ENCODE results near the gene ANKFY1. TPM values are rescaled to one million over a fixed set of nuclear protein-coding genes. Genes with fewer than 3 reads are reported as not detected.
A peak's percentile ranks its signal among the peaks of the same experiment; 100 is the strongest.

Gene ANKFY1
- total RNA-seq, 4 donors from 2014 or later, result 12.6 to 26.9 (median 13.5) TPM

DNA sequence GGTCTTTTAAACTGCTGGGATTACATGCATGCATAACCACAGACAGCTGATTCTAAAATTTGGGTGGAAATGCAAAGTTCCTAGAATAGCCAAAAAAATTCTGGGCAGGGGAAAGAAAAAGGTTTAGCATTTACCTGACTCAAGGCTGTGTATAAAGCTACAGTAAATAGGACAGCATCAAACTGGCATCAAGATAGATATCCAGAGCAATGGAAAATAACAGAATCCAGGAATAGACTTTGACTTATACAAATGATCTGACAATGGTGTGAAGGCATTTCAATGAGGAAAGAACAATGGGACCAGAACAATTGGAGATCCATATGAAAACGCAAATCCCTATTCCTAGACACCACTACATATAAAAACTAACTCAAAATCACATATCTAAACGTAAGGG is 12.9 kb downstream of the ANKFY1 start:
- H3K27me3 ChIP-seq, result no peaks in the 10 kb centered on the region
- peak overlapping the region in 1 of 4 donors; percentile 58 for H3K27ac ChIP-seq
- H3K36me3 ChIP-seq, result no peaks in the 10 kb centered on the region
- peaks cover 49 to 55% of the 10 kb centered on the region in 2 donors for H3K4me1 ChIP-seq
- H3K4me3 ChIP-seq, result no peak overlapping the region
- ATAC-seq (no peak), DNase-seq (no peak)
- no peak for TF ChIP-seq POLR2A (IDR thresholded peaks at IDR 0.05)
- TF ChIP-seq, protein P1, sequence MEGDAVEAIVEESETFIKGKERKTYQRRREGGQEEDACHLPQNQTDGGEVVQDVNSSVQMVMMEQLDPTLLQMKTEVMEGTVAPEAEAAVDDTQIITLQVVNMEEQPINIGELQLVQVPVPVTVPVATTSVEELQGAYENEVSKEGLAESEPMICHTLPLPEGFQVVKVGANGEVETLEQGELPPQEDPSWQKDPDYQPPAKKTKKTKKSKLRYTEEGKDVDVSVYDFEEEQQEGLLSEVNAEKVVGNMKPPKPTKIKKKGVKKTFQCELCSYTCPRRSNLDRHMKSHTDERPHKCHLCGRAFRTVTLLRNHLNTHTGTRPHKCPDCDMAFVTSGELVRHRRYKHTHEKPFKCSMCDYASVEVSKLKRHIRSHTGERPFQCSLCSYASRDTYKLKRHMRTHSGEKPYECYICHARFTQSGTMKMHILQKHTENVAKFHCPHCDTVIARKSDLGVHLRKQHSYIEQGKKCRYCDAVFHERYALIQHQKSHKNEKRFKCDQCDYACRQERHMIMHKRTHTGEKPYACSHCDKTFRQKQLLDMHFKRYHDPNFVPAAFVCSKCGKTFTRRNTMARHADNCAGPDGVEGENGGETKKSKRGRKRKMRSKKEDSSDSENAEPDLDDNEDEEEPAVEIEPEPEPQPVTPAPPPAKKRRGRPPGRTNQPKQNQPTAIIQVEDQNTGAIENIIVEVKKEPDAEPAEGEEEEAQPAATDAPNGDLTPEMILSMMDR (IDR thresholded peaks at IDR 0.05 in 4 of 5, conservative IDR thresholded peaks at IDR 0.05 in 1 of 5), result no peak
- intact Hi-C loops (cut with DNase I; ENCODE audit: low total_unique reads) (no loop called here), in situ Hi-C loops (cut with MboI; ENCODE audit: low sequenced_read_pairs in 4 of 4) (no loop called here)
- no peaks in the 10 kb centered on the region for H3K9me3 ChIP-seq

DNA sequence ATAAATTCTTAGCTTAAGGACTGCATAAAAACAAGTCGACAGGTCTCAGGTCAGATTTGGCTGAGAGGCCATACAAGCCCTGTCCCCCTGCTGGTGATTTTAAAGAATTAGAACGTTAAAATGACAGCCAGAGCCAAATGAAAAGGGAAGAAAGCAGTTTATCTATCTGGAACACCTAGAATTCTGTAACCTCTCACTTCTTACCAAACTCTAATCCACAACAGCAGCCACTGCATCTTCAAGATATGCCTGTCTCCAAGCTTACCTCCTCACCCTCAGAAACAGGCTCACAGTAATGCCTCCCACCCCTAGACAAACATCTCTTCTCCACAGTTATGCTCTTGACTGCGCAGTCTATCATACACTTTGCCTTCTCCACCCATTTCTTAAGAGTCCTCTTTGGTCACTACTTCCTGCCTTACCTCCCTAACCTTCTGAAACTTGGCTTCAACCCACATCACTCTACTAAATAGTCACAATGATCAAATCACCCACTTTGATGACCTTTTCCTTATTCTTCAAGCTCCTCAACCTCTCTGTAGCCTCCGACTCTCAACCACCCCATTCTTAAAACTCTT is 14.2 kb downstream of the ANKFY1 start:
- no peak overlapping the region for H3K4me3 ChIP-seq
- H3K27ac ChIP-seq, result peak overlapping the region; percentile 31 to 48 (median 36)
- no peaks in the 10 kb centered on the region for H3K9me3 ChIP-seq
- H3K4me1 ChIP-seq, result peaks cover 49 to 61% of the 10 kb centered on the region in 2 donors
- no peaks in the 10 kb centered on the region for H3K36me3 ChIP-seq
- in situ Hi-C loops (cut with MboI; ENCODE audit: low sequenced_read_pairs in 4 of 4), result no loop called here
- intact Hi-C loops (cut with DNase I; ENCODE audit: low total_unique reads), result loop anchor here (1.0 kb wide), 1 partner anchor 34 kb away; no protein-coding TSS in a partner anchor
- H3K27me3 ChIP-seq, result no peaks in the 10 kb centered on the region
- no peak for DNase-seq
- no peak for TF ChIP-seq POLR2A (IDR thresholded peaks at IDR 0.05)
- TF ChIP-seq, protein P1 (IDR thresholded peaks at IDR 0.05 in 4 of 5, conservative IDR thresholded peaks at IDR 0.05 in 1 of 5), result peak in 4 of 5 experiments; percentile 29 to 55 (median 46)
- peak in 1 of 2 donors; percentile 47 for ATAC-seq

DNA sequence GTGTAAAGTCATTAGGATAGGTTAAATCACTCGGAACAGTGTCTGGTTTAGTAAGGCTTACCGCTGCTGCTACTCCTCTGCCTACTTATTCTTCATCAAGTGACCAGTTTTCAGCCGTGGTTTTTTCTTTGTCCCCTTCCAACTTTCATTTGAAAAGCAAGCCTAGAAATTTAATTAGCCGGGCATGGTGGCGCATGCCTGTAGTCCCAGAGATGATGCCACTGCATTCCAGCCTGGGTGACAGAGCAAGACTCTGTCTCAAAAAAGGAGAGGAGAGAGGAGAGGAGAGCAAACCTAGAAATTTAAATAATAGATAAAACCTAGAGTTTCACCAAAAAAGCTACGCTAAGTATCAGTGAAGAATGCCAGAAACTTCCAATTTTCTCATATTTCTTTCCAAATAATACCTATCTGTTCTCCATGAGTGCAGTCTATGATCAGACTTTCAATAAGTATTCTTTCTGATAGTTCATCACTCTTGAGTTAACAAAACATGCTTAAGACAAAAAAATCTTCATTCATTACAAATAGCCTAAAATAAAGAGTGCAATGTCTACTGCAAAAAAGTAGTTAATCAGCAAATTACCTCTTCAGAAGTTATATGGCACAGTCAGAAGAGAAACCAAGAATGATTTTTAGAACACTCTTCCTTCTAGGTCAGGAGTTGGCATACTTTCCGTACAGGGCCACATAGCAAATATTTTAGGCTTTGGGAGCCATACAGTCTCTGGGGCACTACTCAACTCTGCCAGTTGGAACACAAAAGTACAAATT is 15.1 kb downstream of the ANKFY1 start:
- H3K9me3 ChIP-seq, result no peaks in the 10 kb centered on the region
- no peaks in the 10 kb centered on the region for H3K36me3 ChIP-seq
- ATAC-seq (peak; percentile 17 to 28), DNase-seq (no peak)
- H3K4me3 ChIP-seq, result no peak overlapping the region
- in situ Hi-C loops (cut with MboI; ENCODE audit: low sequenced_read_pairs in 4 of 4) (no loop called here), intact Hi-C loops (cut with DNase I; ENCODE audit: low total_unique reads) (loop anchor here (1.0 kb wide), 1 partner anchor 33 kb away; no protein-coding TSS in a partner anchor)
- H3K27me3 ChIP-seq, result no peaks in the 10 kb centered on the region
- peaks cover 49 to 61% of the 10 kb centered on the region in 2 donors for H3K4me1 ChIP-seq
- no peak for TF ChIP-seq POLR2A (IDR thresholded peaks at IDR 0.05)
- TF ChIP-seq, protein P1 (IDR thresholded peaks at IDR 0.05 in 4 of 5, conservative IDR thresholded peaks at IDR 0.05 in 1 of 5), result no peak
- peak overlapping the region; percentile 34 to 59 (median 44) for H3K27ac ChIP-seq

DNA sequence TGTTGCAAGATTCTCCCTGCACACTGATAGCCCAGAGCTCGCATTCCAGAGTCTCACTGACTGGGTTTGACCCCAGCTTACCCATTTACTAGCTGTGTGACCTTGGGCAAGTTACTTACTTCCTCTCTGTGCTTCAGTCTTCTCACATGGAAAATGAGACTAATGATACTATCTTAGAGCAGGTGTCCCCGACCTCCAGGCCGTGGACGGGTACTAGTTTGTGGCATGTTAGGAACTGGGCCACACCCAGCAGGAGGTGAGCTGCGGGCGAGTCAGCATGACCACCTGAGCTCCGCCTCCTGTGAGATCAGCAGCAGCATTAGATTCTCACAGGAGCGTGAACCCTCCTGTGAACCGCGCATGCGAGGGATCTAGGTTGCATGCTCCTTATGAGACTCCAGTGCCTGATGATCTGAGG is 15.8 kb downstream of the ANKFY1 start:
- in situ Hi-C loops (cut with MboI; ENCODE audit: low sequenced_read_pairs in 4 of 4), result no loop called here
- Histone ChIP-seq H3K4me1 (peaks cover 49 to 61% of the 10 kb centered on the region in 2 donors), H3K4me3 (no peak overlapping the region), H3K27me3 (no peaks in the 10 kb centered on the region), H3K36me3 (no peaks in the 10 kb centered on the region), H3K9me3 (no peaks in the 10 kb centered on the region), H3K27ac (peak overlapping the region; percentile 34 to 59 (median 44))
- TF ChIP-seq, protein P1 (IDR thresholded peaks at IDR 0.05 in 4 of 5, conservative IDR thresholded peaks at IDR 0.05 in 1 of 5), result no peak
- no peak for TF ChIP-seq POLR2A (IDR thresholded peaks at IDR 0.05)
- intact Hi-C loops (cut with DNase I; ENCODE audit: low total_unique reads), result no loop called here
- ATAC-seq, result peak in 1 of 2 donors; percentile 72
- no peak for DNase-seq

Data from gastrocnemius medialis (tissue), 4 donors.